Right lobe of liver (tissue), 4 donors: ENCODE measurements around the gene AFMID.
A peak's percentile ranks its signal among the peaks of the same experiment; 100 is the strongest.

Experiments
- POLR2A ChIP-seq: fragments of 450-650 bp; IDR thresholded peaks from one replicate; pipeline ENCODE4 v1.6.1; 2017; ENCODE audit warnings: antibody characterized with exemption, mild to moderate bottlenecking
- TF ChIP-seq, protein P1 (sequence below), 4 donors: fragments of 200-600 bp in 3 of 4; fragments of 450-650 bp in 1 of 4; IDR thresholded peaks; one replicate each; pipeline versions ENCODE4 v1.5.1 to v1.8.0; 2016 to 2022; ENCODE audit warnings: antibody characterized with exemption in 4 of 4, mild to moderate bottlenecking in 2 of 4
- donor health status: DM: no; HTN: no; CAD: no.
- donor health status: DM: no; HTN: no; CAD: no.
- donor health status: DM: no; HTN: yes; CAD: no.

DNA sequence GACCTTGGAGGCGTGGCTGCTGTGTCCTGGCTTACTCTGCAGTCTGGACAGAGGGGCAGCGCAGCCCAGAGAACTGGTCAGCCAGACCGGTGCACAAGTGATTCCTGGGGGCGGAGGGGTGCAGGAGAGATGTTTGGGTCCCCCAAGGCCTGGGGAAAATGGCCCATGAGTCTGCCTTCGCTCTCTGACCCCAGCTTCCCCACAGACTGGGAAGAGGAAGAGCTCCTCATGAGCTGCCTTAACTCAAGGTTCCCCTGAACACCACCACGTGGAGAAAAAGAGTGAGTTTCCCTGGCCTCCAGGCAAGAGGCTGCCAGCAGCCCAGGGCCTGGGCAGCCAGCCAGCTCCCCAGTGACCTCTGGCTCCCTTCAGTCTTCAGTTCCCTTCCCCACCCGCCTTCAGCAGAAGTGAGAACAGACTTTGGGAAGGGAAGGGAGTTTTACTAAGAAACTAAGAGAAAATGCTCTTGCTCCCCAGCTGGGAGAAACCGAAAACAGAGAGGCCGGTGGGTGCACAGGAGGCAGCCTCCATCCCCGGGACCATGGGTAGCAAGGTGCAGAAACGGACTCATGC is 42.9 kb upstream of the AFMID start:
- TF ChIP-seq, protein P1, sequence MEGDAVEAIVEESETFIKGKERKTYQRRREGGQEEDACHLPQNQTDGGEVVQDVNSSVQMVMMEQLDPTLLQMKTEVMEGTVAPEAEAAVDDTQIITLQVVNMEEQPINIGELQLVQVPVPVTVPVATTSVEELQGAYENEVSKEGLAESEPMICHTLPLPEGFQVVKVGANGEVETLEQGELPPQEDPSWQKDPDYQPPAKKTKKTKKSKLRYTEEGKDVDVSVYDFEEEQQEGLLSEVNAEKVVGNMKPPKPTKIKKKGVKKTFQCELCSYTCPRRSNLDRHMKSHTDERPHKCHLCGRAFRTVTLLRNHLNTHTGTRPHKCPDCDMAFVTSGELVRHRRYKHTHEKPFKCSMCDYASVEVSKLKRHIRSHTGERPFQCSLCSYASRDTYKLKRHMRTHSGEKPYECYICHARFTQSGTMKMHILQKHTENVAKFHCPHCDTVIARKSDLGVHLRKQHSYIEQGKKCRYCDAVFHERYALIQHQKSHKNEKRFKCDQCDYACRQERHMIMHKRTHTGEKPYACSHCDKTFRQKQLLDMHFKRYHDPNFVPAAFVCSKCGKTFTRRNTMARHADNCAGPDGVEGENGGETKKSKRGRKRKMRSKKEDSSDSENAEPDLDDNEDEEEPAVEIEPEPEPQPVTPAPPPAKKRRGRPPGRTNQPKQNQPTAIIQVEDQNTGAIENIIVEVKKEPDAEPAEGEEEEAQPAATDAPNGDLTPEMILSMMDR (IDR thresholded peaks at IDR 0.05), result peak in 2 of 4 donors; percentile 6 to 7
- no peak for TF ChIP-seq POLR2A
